Left hindlimb (tissue), 1 donor: Measurements from ENCODE around the gene TNNI2.

Source experiments
- DNase-seq: peaks from one replicate; pipeline ENCODE4 v3.0.0-alpha.2; 2018

Gene TNNI2

GRCh38 chr11:1847006-1847735 lies 8.4 kb downstream of the TNNI2 start:
- no peak for DNase-seq

- no peak for DNase-seq
These were observed 9.3 kb downstream of the TNNI2 start for GRCh38 chr11:1847926-1848639.

- DNase-seq = no peak
These were observed 10.1 kb downstream of the TNNI2 start for GRCh38 chr11:1848640-1849430.

- no peak for DNase-seq
These were observed 12.8 kb downstream of the TNNI2 start for GRCh38 chr11:1851468-1852180.

DNA sequence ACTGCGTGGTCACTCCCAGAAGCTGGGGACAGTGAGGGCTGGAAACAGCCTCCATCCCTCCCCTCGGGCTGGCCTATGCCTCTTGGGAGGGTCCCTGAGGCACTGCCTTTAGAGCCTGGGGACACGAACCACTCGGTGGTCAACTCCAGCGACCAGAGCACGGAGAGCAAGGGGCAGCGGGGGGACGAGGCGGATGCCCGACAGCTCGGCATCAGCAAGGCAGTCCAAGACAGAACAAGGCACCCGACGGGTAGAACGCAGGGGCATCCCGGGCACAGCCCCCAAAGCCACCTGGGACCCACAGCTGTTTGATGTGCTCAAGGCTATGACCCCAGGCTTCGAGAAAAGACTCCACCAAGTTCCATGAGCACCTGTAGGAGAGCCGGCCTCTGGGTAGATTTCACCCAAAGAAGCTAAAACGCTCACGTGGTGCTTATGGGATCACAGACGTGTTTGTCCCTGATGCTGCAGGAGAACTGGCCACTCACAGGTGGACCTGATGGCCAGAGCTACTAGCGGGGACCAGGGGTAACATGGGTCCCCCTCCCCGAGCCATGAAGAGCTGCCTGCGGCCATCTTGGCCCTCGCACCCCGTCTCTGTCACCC lies 13.6 kb downstream of the TNNI2 start:
- no peak for DNase-seq

DNA sequence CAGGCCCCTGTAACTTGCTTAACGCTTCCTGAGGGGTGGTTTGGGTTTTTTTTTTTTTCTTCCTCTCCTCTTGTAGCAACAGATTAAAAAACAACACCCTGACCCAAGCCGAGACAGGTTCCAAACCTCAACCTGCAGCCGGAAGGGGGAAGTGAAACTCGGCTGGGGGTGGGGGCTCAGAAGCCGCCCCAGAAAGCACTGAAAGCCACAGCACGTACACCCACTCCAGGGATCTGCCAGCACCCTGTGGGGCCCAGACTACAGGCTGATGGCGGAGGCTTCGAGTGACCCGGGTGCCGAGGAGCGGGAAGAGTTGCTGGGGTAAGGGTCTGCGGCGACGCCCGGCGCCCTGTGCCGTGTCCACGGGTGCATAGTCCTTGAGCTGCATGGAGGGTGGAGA lies 14.1 kb downstream of the TNNI2 start, which contains the start of gene LSP1:
TSS of gene LSP1 (plus strand) at position 208 of the 400 bp plus-strand sequence. CDS start at position 269, 61 bp downstream.
- no peak for DNase-seq

- no peak for DNase-seq
These were observed 14.8 kb downstream of the TNNI2 start for GRCh38 chr11:1853376-1854131.

- no peak for DNase-seq
These were observed 15.6 kb downstream of the TNNI2 start for GRCh38 chr11:1854132-1854948.

GRCh38 chr11:1854949-1855885 lies 16.4 kb downstream of the TNNI2 start:
- DNase-seq = no peak

DNA sequence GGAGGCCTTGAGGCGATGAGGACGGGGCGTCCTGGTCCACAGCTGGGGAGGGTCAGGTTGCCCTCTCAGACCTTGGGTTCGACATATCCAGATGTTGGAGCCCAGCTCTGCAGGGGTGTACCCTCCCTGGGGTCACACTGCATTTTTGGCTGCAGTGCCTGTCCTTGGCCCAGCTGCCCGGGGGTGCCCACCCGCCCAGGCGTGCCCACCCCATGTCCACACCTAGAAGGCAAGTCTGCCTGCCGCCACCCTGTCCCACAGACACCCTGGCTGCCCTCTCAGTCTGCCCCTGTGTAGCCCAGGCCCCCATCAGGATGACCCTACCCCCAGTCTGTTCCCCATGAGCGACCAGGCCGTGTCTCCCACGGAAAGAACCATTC lies 17.1 kb downstream of the TNNI2 start:
- no peak for DNase-seq

DNA sequence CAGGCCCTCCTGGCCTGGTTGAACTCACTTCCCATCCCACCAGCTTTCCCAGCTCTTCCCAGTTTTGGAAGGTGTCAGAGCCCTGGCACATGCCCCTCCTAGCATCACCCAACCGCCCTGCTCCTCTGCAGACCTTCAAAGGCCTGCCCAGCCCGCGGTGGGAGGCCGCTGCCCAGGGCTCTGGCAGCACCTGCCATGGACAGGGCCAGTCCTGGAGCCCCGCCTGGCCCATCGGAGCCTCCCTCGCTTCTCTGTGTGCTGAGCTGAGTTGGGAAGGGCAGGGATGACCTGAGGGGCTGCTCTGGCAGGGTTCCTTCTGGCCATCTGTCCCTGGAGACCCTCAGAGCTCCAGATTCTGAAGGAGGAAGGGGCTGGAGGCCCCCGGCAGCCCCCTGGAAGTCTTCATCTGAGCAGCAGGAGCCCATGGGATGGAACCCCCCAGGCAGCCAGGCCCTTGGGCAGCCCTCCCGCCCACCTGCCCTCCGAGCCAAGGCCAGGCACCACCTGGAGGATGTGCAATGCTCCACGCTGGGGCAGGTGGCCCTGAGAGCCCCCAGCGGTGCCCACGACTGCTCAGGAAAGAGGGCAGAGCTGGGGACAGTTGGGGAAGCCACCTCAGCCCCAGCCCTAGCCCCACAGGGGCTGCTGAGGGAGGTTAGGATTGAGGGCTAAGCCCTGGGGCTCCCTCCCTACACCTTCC lies 17.7 kb downstream of the TNNI2 start:
- DNase-seq = no peak

- DNase-seq = no peak
These were observed 18.3 kb downstream of the TNNI2 start for GRCh38 chr11:1857064-1857463.

DNA sequence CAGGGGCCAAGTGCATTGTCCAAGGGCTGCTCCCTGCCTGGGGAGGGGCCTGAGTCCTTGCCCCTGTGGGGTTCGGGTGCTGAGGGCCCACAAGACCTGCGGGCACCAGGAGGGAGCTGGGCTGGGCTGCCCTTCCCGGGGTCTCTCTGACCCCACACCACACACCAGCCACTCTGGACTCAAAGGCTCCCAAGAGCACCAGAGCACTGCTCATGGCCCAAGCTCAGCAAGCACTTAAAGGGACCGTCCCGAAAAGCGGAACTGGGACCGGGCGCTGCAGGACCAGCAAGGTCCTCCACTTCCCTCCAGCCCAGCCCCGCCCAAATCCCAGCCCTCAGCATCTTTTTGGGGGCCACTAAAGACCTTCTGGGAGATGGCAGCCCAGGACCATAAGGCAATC lies 19.4 kb downstream of the TNNI2 start:
- DNase-seq = no peak

DNA sequence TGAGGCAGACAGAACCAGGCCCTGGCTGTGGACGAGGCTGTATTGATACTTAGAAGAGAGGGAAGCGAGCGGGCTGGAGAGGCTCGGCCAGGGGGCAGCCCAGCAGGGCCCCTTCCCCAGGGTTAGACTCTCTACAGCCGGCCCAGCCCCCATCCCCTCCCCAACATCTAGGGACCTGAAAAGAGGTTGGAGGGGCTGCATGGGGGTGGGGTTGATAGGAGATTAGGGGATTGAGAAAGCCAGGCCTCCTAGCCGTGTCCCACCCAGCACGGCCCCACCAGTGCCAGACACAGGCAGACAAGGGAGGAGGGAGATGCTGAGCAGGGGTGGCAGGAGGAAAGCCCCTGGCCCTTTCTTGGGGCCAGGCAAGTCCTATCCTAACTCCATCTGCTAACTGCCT lies 19.8 kb downstream of the TNNI2 start:
- no peak for DNase-seq

- DNase-seq = no peak
These were observed 20.2 kb downstream of the TNNI2 start for GRCh38 chr11:1859004-1859403.

GRCh38 chr11:1860108-1860507 lies 21.3 kb downstream of the TNNI2 start:
- no peak for DNase-seq

GRCh38 chr11:1861435-1862411 lies 22.9 kb downstream of the TNNI2 start:
- DNase-seq = no peak
